Muscle layer of duodenum (tissue), 2 donors: ENCODE results near the gene C17orf107.

Experiments
- H3K27ac ChIP-seq: one replicate; pipeline ENCODE4 v1.7.0; 2013; ENCODE audit warnings: mild to moderate bottlenecking, low read length
- H3K27me3 ChIP-seq: one replicate; pipeline ENCODE4 v1.7.0; 2013; ENCODE audit warnings: low read depth, mild to moderate bottlenecking, control low read depth, low read length
- H3K36me3 ChIP-seq, 2 donors: one replicate each; pipeline ENCODE4 v1.7.0; 2013; ENCODE audit warnings: low read length in 2 of 2, control low read depth in 1 of 2, mild to moderate bottlenecking in 1 of 2; ENCODE audit not compliant: insufficient read depth in 2 of 2, control insufficient read depth in 1 of 2
- H3K4me1 ChIP-seq, 2 donors: one replicate each; pipeline ENCODE4 v1.7.0; 2013; ENCODE audit warnings: low read length in 2 of 2, mild to moderate bottlenecking in 2 of 2, control low read depth in 1 of 2, moderate library complexity in 1 of 2; ENCODE audit not compliant: insufficient read depth in 2 of 2, control insufficient read depth in 1 of 2
- H3K4me3 ChIP-seq, 2 donors: one replicate each; pipeline ENCODE4 v1.7.0; 2013; ENCODE audit warnings: low read length in 2 of 2, low read depth in 1 of 2, mild to moderate bottlenecking in 1 of 2
- H3K9me3 ChIP-seq, 2 donors: one replicate each; pipeline ENCODE4 v1.7.0; 2013; ENCODE audit warnings: low read length in 2 of 2, control low read depth in 1 of 2, mild to moderate bottlenecking in 1 of 2; ENCODE audit not compliant: control insufficient read depth in 1 of 2
- donor health status: healthy.

Gene C17orf107

GRCh38 chr17:4879601-4880000 is 19.7 kb upstream of the C17orf107 start:
- Histone ChIP-seq H3K36me3 (peaks cover 12 to 39% of the 10 kb centered on the region in 2 donors), H3K4me1 (peaks cover 0 to 6% of the 10 kb centered on the region in 2 donors), H3K27me3 (no peaks in the 10 kb centered on the region), H3K27ac (no peak overlapping the region), H3K9me3 (no peaks in the 10 kb centered on the region), H3K4me3 (no peak overlapping the region)

GRCh38 chr17:4880857-4881256 is 18.5 kb upstream of the C17orf107 start:
- no peaks in the 10 kb centered on the region for H3K9me3 ChIP-seq
- no peaks in the 10 kb centered on the region for H3K27me3 ChIP-seq
- no peak overlapping the region for H3K4me3 ChIP-seq
- no peak overlapping the region for H3K27ac ChIP-seq
- H3K36me3 ChIP-seq, result peaks cover 24 to 52% of the 10 kb centered on the region in 2 donors
- peaks cover 0 to 6% of the 10 kb centered on the region in 2 donors for H3K4me1 ChIP-seq

- peaks cover 0 to 6% of the 10 kb centered on the region in 2 donors for H3K4me1 ChIP-seq
Measured at GRCh38 chr17:4881761-4882555, 17.4 kb upstream of the C17orf107 start.

GRCh38 chr17:4884489-4884888 is 14.8 kb upstream of the C17orf107 start:
- peaks cover 0 to 6% of the 10 kb centered on the region in 2 donors for H3K4me1 ChIP-seq
- peaks cover 30 to 60% of the 10 kb centered on the region in 2 donors for H3K36me3 ChIP-seq
- H3K9me3 ChIP-seq, result no peaks in the 10 kb centered on the region
- no peak overlapping the region for H3K27ac ChIP-seq
- no peak overlapping the region for H3K4me3 ChIP-seq
- no peaks in the 10 kb centered on the region for H3K27me3 ChIP-seq

More at GRCh38 chr17:4881761-4882555, 17.4 kb upstream of the C17orf107 start:
- peaks cover 33 to 63% of the 10 kb centered on the region in 2 donors for H3K36me3 ChIP-seq
- H3K27me3 ChIP-seq, result no peaks in the 10 kb centered on the region
- H3K4me3 ChIP-seq, result no peak overlapping the region
- H3K9me3 ChIP-seq, result no peaks in the 10 kb centered on the region
- no peak overlapping the region for H3K27ac ChIP-seq

- no peaks in the 10 kb centered on the region for H3K27me3 ChIP-seq
- peaks cover 0 to 1% of the 10 kb centered on the region in 2 donors for H3K4me1 ChIP-seq
- no peak overlapping the region for H3K4me3 ChIP-seq
- H3K36me3 ChIP-seq, result peaks cover 44 to 66% of the 10 kb centered on the region in 2 donors
- H3K9me3 ChIP-seq, result no peaks in the 10 kb centered on the region
- H3K27ac ChIP-seq, result no peak overlapping the region
Measured at GRCh38 chr17:4886830-4887229, 12.5 kb upstream of the C17orf107 start.

- Histone ChIP-seq H3K4me1 (no peaks in the 10 kb centered on the region), H3K4me3 (no peak overlapping the region), H3K36me3 (peaks cover 46 to 74% of the 10 kb centered on the region in 2 donors), H3K27ac (no peak overlapping the region), H3K9me3 (no peaks in the 10 kb centered on the region), H3K27me3 (no peaks in the 10 kb centered on the region)
Measured at GRCh38 chr17:4887581-4887980, 11.8 kb upstream of the C17orf107 start.

- Histone ChIP-seq H3K36me3 (peaks cover 44 to 85% of the 10 kb centered on the region in 2 donors), H3K9me3 (no peaks in the 10 kb centered on the region), H3K27ac (no peak overlapping the region), H3K27me3 (no peaks in the 10 kb centered on the region), H3K4me1 (no peaks in the 10 kb centered on the region), H3K4me3 (no peak overlapping the region)
Measured at GRCh38 chr17:4891411-4892410, 7.6 kb upstream of the C17orf107 start.

GRCh38 chr17:4892499-4893221 is 6.7 kb upstream of the C17orf107 start:
- H3K4me3 ChIP-seq, result no peak overlapping the region
- peaks cover 38 to 83% of the 10 kb centered on the region in 2 donors for H3K36me3 ChIP-seq
- H3K9me3 ChIP-seq, result no peaks in the 10 kb centered on the region
- H3K27ac ChIP-seq, result no peak overlapping the region
- H3K4me1 ChIP-seq, result no peaks in the 10 kb centered on the region
- no peaks in the 10 kb centered on the region for H3K27me3 ChIP-seq

- H3K36me3 ChIP-seq, result peaks cover 38 to 80% of the 10 kb centered on the region in 2 donors
Measured at GRCh38 chr17:4893272-4893671, 6.1 kb upstream of the C17orf107 start.

GRCh38 chr17:4893721-4894560 is 5.4 kb upstream of the C17orf107 start:
- Histone ChIP-seq H3K27me3 (no peaks in the 10 kb centered on the region), H3K9me3 (no peaks in the 10 kb centered on the region), H3K4me1 (peaks cover 0 to 5% of the 10 kb centered on the region in 2 donors), H3K27ac (no peak overlapping the region), H3K36me3 (peaks cover 38 to 80% of the 10 kb centered on the region in 2 donors), H3K4me3 (no peak overlapping the region)

More at GRCh38 chr17:4893272-4893671, 6.1 kb upstream of the C17orf107 start:
- no peak overlapping the region for H3K4me3 ChIP-seq
- no peaks in the 10 kb centered on the region for H3K27me3 ChIP-seq
- H3K4me1 ChIP-seq, result no peaks in the 10 kb centered on the region
- no peaks in the 10 kb centered on the region for H3K9me3 ChIP-seq
- no peak overlapping the region for H3K27ac ChIP-seq
